ENCODE data around the gene CA10. TPM values are rescaled to one million over a fixed set of nuclear protein-coding genes. Genes with fewer than 3 reads are reported as not detected.

CA10 gene
- total and polyA plus RNA-seq, 2 experiments from 2014 or later, result 0.33 TPM; not detected in 1

DNA sequence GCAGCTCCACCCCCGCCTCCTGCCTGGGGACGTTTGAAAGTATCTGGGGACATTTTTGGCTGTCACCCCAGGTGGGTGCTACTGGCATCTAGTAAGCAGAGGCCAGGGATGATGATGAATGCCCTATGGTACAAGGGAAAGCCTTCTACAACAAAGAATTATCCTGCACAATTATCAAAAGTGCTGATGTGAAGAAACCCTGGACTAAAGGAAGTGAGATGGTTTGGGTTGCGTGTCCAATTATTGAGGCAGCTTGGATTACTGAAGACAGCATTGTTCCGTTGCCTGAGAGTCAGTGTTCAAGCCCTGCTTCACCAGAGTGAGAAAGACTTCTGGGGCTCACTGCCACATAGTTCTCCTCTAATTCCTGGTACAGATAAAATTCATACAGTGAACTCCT lies 343.4 kb downstream of the CA10 start:
- Histone ChIP-seq H3K9me3 (ENCODE audit: low read depth) (no peaks in the 10 kb centered on the region), H3K27ac (no peak overlapping the region), H3K4me2 (no peak overlapping the region), H3K36me3 (replicated peaks; ENCODE audit: insufficient read depth, low read depth) (no peaks in the 10 kb centered on the region), H4K20me1 (ENCODE audit: insufficient read depth, poor library complexity, severe bottlenecking) (no peaks in the 10 kb centered on the region), H3K4me1 (ENCODE audit: insufficient read depth) (no peaks in the 10 kb centered on the region), H3K9me2 (replicated peaks; ENCODE audit: insufficient read depth) (no peaks in the 10 kb centered on the region), H3K27me3 (no peaks in the 10 kb centered on the region), H2AFZ (no peak overlapping the region), H3K79me2 (no peaks in the 10 kb centered on the region), H3K4me3 (no peak overlapping the region)
- no peak for TF ChIP-seq EZH2phosphoT487 (IDR thresholded peaks at IDR 0.05; ENCODE audit: low read depth, severe bottlenecking, unreplicated experiment)
- TF ChIP-seq, protein P1, sequence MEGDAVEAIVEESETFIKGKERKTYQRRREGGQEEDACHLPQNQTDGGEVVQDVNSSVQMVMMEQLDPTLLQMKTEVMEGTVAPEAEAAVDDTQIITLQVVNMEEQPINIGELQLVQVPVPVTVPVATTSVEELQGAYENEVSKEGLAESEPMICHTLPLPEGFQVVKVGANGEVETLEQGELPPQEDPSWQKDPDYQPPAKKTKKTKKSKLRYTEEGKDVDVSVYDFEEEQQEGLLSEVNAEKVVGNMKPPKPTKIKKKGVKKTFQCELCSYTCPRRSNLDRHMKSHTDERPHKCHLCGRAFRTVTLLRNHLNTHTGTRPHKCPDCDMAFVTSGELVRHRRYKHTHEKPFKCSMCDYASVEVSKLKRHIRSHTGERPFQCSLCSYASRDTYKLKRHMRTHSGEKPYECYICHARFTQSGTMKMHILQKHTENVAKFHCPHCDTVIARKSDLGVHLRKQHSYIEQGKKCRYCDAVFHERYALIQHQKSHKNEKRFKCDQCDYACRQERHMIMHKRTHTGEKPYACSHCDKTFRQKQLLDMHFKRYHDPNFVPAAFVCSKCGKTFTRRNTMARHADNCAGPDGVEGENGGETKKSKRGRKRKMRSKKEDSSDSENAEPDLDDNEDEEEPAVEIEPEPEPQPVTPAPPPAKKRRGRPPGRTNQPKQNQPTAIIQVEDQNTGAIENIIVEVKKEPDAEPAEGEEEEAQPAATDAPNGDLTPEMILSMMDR (IDR thresholded peaks at IDR 0.05; ENCODE audit: poor library complexity), result no peak
- TF ChIP-seq EZH2 (IDR thresholded peaks at IDR 0.05; ENCODE audit: borderline replicate concordance), result no peak
- WGBS (ENCODE audit: low lambda C conversion rate, missing lambda C conversion rate), result 68% methylated on average over 4 of the region's 4 CpGs
- no peak for DNase-seq (ENCODE audit: low spot score)

DNA sequence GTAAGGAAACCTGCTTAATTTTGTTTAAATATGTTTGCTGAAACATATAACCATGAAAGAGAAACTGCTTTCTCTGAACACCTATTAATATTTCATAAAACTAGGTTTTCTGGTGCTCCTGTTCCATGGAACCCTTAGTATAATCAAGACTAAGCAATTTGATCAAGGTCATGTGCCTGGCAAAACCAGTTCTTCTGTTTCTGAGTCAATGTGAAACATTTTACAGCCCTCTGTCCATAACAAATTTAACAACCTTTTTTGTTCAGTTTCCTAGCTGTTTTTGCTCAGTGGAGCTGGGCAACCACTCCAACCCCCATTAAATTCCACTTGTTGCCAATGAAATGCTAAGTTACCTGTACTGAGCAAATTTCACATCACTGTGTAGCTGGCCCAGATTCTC lies 344.0 kb downstream of the CA10 start:
- H3K27ac ChIP-seq, result no peak overlapping the region
- no peak for TF ChIP-seq EZH2 (IDR thresholded peaks at IDR 0.05; ENCODE audit: borderline replicate concordance)
- no peak for TF ChIP-seq EZH2phosphoT487 (IDR thresholded peaks at IDR 0.05; ENCODE audit: low read depth, severe bottlenecking, unreplicated experiment)
- TF ChIP-seq, protein P1 (IDR thresholded peaks at IDR 0.05; ENCODE audit: poor library complexity), result no peak
- H3K9me2 ChIP-seq (replicated peaks; ENCODE audit: insufficient read depth), result no peaks in the 10 kb centered on the region
- no peak for DNase-seq (ENCODE audit: low spot score)
- H3K79me2 ChIP-seq, result no peaks in the 10 kb centered on the region
- H2AFZ ChIP-seq, result no peak overlapping the region
- no peak overlapping the region for H3K4me3 ChIP-seq
- no peaks in the 10 kb centered on the region for H4K20me1 ChIP-seq (ENCODE audit: insufficient read depth, poor library complexity, severe bottlenecking)
- H3K4me2 ChIP-seq, result no peak overlapping the region
- H3K27me3 ChIP-seq, result no peaks in the 10 kb centered on the region
- H3K36me3 ChIP-seq (replicated peaks; ENCODE audit: insufficient read depth, low read depth), result no peaks in the 10 kb centered on the region
- no peaks in the 10 kb centered on the region for H3K9me3 ChIP-seq (ENCODE audit: low read depth)
- no peaks in the 10 kb centered on the region for H3K4me1 ChIP-seq (ENCODE audit: insufficient read depth)

DNA sequence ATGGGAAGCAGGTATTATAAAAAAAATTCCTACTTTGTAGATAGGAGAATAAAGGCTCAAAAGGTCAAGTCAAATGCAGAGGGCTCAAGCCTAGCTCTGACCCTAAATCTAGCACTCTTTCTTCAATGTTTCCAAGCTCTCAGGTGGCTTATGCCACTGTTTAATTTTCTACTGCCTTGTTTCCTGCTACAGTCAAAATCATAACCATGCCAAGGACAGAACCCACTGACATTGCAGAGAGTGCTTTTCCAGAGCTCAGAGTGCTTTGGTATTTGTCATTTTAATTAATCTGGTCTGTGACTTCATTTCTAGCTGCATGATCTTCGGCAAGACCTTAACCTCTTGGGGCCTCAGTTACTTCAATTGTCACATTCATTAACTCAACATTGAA lies 344.7 kb downstream of the CA10 start:
- Histone ChIP-seq H3K4me3 (no peak overlapping the region), H3K27me3 (no peaks in the 10 kb centered on the region), H3K27ac (no peak overlapping the region), H2AFZ (no peak overlapping the region), H3K79me2 (no peaks in the 10 kb centered on the region), H3K4me2 (no peak overlapping the region), H4K20me1 (ENCODE audit: insufficient read depth, poor library complexity, severe bottlenecking) (no peaks in the 10 kb centered on the region), H3K4me1 (ENCODE audit: insufficient read depth) (no peaks in the 10 kb centered on the region), H3K9me3 (ENCODE audit: low read depth) (no peaks in the 10 kb centered on the region), H3K9me2 (replicated peaks; ENCODE audit: insufficient read depth) (no peaks in the 10 kb centered on the region), H3K36me3 (replicated peaks; ENCODE audit: insufficient read depth, low read depth) (no peaks in the 10 kb centered on the region)
- TF ChIP-seq EZH2 (IDR thresholded peaks at IDR 0.05; ENCODE audit: borderline replicate concordance) (no peak), EZH2phosphoT487 (IDR thresholded peaks at IDR 0.05; ENCODE audit: low read depth, severe bottlenecking, unreplicated experiment) (no peak)
- TF ChIP-seq, protein P1 (IDR thresholded peaks at IDR 0.05; ENCODE audit: poor library complexity), result no peak
- no peak for DNase-seq (ENCODE audit: low spot score)
- 86% methylated on average over 1 of the region's 1 CpG for WGBS (ENCODE audit: low lambda C conversion rate, missing lambda C conversion rate)
